K562 (cell line): ENCODE results near the gene KCTD19. TPM values are rescaled to one million over a fixed set of nuclear protein-coding genes. Genes with fewer than 3 reads are reported as not detected.
A peak's percentile ranks its signal among the peaks of the same experiment; 100 is the strongest.

Source experiments
- ARID2 ChIP-seq: fragments of 450-650 bp; IDR thresholded peaks from 2 replicates; pipeline ENCODE4 v1.6.1; 2017; ENCODE audit warnings: antibody characterized with exemption, mild to moderate bottlenecking
- BCL6 ChIP-seq: fragments of 250-450 bp; sonication (Bioruptor Pico); IDR thresholded peaks from 2 replicates; pipeline ENCODE4 v1.4.0; 2020
- CCNT2 ChIP-seq: IDR thresholded peaks from 2 replicates; pipeline ENCODE4 v1.6.1; 2011; ENCODE audit warnings: borderline replicate concordance, low read depth, mild to moderate bottlenecking, moderate library complexity, mixed read lengths, low read length; ENCODE audit not compliant: insufficient read length; ENCODE audit errors: extremely low read depth
- CTBP1 ChIP-seq: fragments of 450-650 bp; IDR thresholded peaks from 2 replicates; pipeline ENCODE4 v1.6.1; 2016; ENCODE audit warnings: borderline replicate concordance
- DMBX1 ChIP-seq: fragments of 250-450 bp; sonication (Bioruptor Pico); IDR thresholded peaks from 2 replicates; pipeline ENCODE4 v1.8.0; 2022; ENCODE audit warnings: inconsistent platforms, mild to moderate bottlenecking, moderate library complexity, borderline replicate concordance
- FOXO4 ChIP-seq: fragments of 450-650 bp; formaldehyde crosslinking; IDR thresholded peaks from 2 replicates; pipeline ENCODE4 v1.4.0; 2020; ENCODE audit warnings: mild to moderate bottlenecking, moderate library complexity
- FOXP4 ChIP-seq: sonication (generic); formaldehyde crosslinking; IDR thresholded peaks from 2 replicates; pipeline ENCODE4 v1.8.0; 2022; ENCODE audit warnings: mild to moderate bottlenecking, missing genetic modification reagents, borderline replicate concordance
- ILF3 ChIP-seq: fragments of 450-650 bp; IDR thresholded peaks from 2 replicates; pipeline ENCODE4 v1.6.1; 2018; ENCODE audit warnings: antibody characterized with exemption, mild to moderate bottlenecking, moderate library complexity, borderline replicate concordance
- MAFF ChIP-seq: IDR thresholded peaks from 2 replicates; pipeline ENCODE4 v1.6.1; 2012; ENCODE audit warnings: low read length, improper control_type of control experiment
- MYC ChIP-seq, 2 experiments: fragments of 250-450 bp in 1 of 2; sonication (Bioruptor Pico) in 1 of 2; IDR thresholded peaks; 2 replicates each; pipeline versions ENCODE4 v1.5.1 to v1.6.1; 2012 to 2021; ENCODE audit warnings: low read depth in 2 of 2, borderline replicate concordance in 1 of 2, improper control_type of control experiment in 1 of 2, low read length in 1 of 2, mild to moderate bottlenecking in 1 of 2, moderate library complexity in 1 of 2
- OTX1 ChIP-seq: fragments of 450-650 bp; formaldehyde crosslinking; IDR thresholded peaks from 2 replicates; pipeline ENCODE4 v1.4.0; 2022; ENCODE audit warnings: mild to moderate bottlenecking
- PML ChIP-seq: IDR thresholded peaks from 2 replicates; pipeline ENCODE4 v1.6.1; 2012; ENCODE audit warnings: low read length, inconsistent platforms
- SMARCC2 ChIP-seq: fragments of 450-650 bp; IDR thresholded peaks from 2 replicates; pipeline ENCODE4 v1.6.1; 2017; ENCODE audit warnings: antibody characterized with exemption, moderate library complexity, mild to moderate bottlenecking, low read depth
- STAT6 ChIP-seq: sonication (generic); formaldehyde crosslinking; IDR thresholded peaks from 2 replicates; pipeline ENCODE4 v1.8.1; 2023; ENCODE audit warnings: mild to moderate bottlenecking, missing genetic modification reagents
- ZBED1 ChIP-seq: IDR thresholded peaks from 2 replicates; pipeline ENCODE4 v1.6.1; 2014
- ZNF121 ChIP-seq: sonication (generic); formaldehyde crosslinking; conservative IDR thresholded peaks from 2 replicates; pipeline ENCODE4 v1.8.0; 2022; ENCODE audit warnings: missing genetic modification reagents
- ZNF830 ChIP-seq: fragments of 250-450 bp; sonication (Bioruptor Pico); IDR thresholded peaks from 2 replicates; pipeline ENCODE4 v1.5.0; 2021; ENCODE audit warnings: mild to moderate bottlenecking
- polyA plus RNA-seq, 8 experiments: library from polyadenylated mRNA; depleted of rRNA in 4 of 8; stranded (reverse) in 5 of 8; unstranded in 3 of 8; fragments of >200 nt; fragmentation: Nextera tagmentation in 2 of 8; fragmentation: Illumina TruSeq in 1 of 8; extraction: Ambion mirVana in 2 of 8; extraction: Trizol in 1 of 8; gene quantifications; 2 replicates each; pipeline versions ENCODE4 v1.2.1 to v1.2.3, GENCODE V29; 2011 to 2014; ENCODE audit warnings: inconsistent platforms in 1 of 8, missing spikeins in 1 of 8
- total RNA-seq, 7 experiments: library from RNA; depleted of rRNA in 6 of 7; stranded (reverse); fragments of >200 nt in 6 of 7; fragmentation: Illumina TruSeq in 2 of 7; extraction: Trizol in 2 of 7; gene quantifications; 2 replicates each; pipeline versions ENCODE4 v1.2.1 to v1.2.3, GENCODE V29; 2011 to 2021; ENCODE audit warnings: low replicate concordance in 1 of 7
- TF ChIP-seq, protein P1 (sequence below): fragments of 250-450 bp; sonication (Bioruptor Pico); IDR thresholded peaks from 2 replicates; pipeline ENCODE4 v1.4.0; 2020
- TF ChIP-seq, protein P2 (sequence below): sonication (generic); formaldehyde crosslinking; IDR thresholded peaks from 2 replicates; pipeline ENCODE4 v1.8.0; 2022; ENCODE audit warnings: mild to moderate bottlenecking, missing genetic modification reagents

KCTD19 gene
- total and polyA plus RNA-seq, 9 of the 15 experiments (the other 6 are each of a cell fraction or from before 2014, with no cell fraction given): 0.03 to 0.91 (median 0.22) TPM; not detected in 2

- TF ChIP-seq FOXP4 (CRISPR knock-in tag): 0 out of 2 replicates have a peak, but pooled peaks have one; percentile 26
- no peak for TF ChIP-seq ILF3
- TF ChIP-seq FOXO4 (CRISPR knock-in tag): no peak
- TF ChIP-seq MAFF: no peak
- peak; percentile 58; the same call in 1 of the 2 replicates for TF ChIP-seq MYC (IDR thresholded peaks at IDR 0.05; ENCODE audit: low read depth, low read length)
- TF ChIP-seq MYC (CRISPR knock-in tag; IDR thresholded peaks at IDR 0.05; ENCODE audit: borderline replicate concordance, low read depth): no peak
- TF ChIP-seq, protein P1, sequence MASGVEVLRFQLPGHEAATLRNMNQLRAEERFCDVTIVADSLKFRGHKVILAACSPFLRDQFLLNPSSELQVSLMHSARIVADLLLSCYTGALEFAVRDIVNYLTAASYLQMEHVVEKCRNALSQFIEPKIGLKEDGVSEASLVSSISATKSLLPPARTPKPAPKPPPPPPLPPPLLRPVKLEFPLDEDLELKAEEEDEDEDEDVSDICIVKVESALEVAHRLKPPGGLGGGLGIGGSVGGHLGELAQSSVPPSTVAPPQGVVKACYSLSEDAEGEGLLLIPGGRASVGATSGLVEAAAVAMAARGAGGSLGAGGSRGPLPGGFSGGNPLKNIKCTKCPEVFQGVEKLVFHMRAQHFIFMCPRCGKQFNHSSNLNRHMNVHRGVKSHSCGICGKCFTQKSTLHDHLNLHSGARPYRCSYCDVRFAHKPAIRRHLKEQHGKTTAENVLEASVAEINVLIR (CRISPR knock-in tag): no peak
- TF ChIP-seq ARID2: no peak
- TF ChIP-seq ZNF121 (CRISPR knock-in tag): 0 out of 2 replicates have a peak, but pooled peaks have one; percentile 5
- TF ChIP-seq CTBP1: peak; percentile 60; the same call in 1 of the 2 replicates
- TF ChIP-seq, protein P2, sequence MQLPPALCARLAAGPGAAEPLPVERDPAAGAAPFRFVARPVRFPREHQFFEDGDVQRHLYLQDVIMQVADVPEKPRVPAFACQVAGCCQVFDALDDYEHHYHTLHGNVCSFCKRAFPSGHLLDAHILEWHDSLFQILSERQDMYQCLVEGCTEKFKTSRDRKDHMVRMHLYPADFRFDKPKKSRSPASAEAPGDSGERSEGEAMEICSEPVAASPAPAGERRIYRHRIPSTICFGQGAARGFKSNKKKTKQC (CRISPR knock-in tag): no peak
- TF ChIP-seq ZNF830 (CRISPR knock-in tag): no peak
- TF ChIP-seq OTX1 (CRISPR knock-in tag): peak; percentile 48; the same call in 1 of the 2 replicates
- peak; percentile 41 for TF ChIP-seq CCNT2
- no peak for TF ChIP-seq DMBX1
- no peak for TF ChIP-seq ZBED1
- TF ChIP-seq BCL6 (CRISPR knock-in tag): no peak
- no peak for TF ChIP-seq SMARCC2
- TF ChIP-seq PML: 0 out of 2 replicates have a peak, but pooled peaks have one; percentile 20
- no peak for TF ChIP-seq STAT6 (CRISPR knock-in tag)
These were observed 80.3 kb downstream of the KCTD19 start (continued) for GRCh38 chr16:67246081-67246755.
